HepG2 (cell line): ENCODE results near the gene GSTT2B. TPM values are rescaled to one million over a fixed set of nuclear protein-coding genes. Genes with fewer than 3 reads are reported as not detected.

ENCODE experiments used
- ATAC-seq: fragments of 200-7000 bp; cut with Tn5 transposase; 3 replicates; pipeline ENCODE4 v1.9.1; 2020; ENCODE audit warnings: mild to moderate bottlenecking, moderate library complexity
- BruUV-seq: library from RNA; stranded (reverse); fragments of 400-500 nt; replicated peaks from 2 replicates; lab custom pipeline; 2021; lab: Mats Ljungman, UMichigan
- CTCF ChIA-PET: fragments of 300-600 bp; formaldehyde crosslinking; extraction: SDS; loops from one replicate; lab custom pipeline; 2021; ENCODE audit warnings: low total read pairs, inconsistent platforms, low intra/inter-chr PET ratio; lab: Yijun Ruan, JAX
- POLR2A ChIA-PET: fragments of 350-600 bp; sonication (Branson Sonifier 250); formaldehyde crosslinking; loops from one replicate; lab custom pipeline; 2020; ENCODE audit warnings: antibody characterized with exemption, inconsistent platforms; lab: Yijun Ruan, JAX
- DNase-seq: peaks from one replicate; pipeline ENCODE4 v3.0.0-alpha.2; 2015; ENCODE audit warnings: low spot score
- FAIRE-seq: peaks from 3 replicates; lab custom pipeline; 2011; peaks lifted over from hg19 to GRCh38; lab: Jason Lieb, UNC
- H2AFZ ChIP-seq: one replicate; pipeline ENCODE4 v1.6.1; 2011; ENCODE audit warnings: low read length, inconsistent platforms
- H3K27ac ChIP-seq: fragments of 300-600 bp; 3 replicates; pipeline ENCODE4 v1.8.0; 2011; ENCODE audit warnings: mixed run types, mild to moderate bottlenecking, mixed read lengths, low read length, inconsistent platforms; ENCODE audit not compliant: insufficient read depth; ENCODE audit errors: extremely low read length
- H3K27me3 ChIP-seq, 2 experiments: fragments of 200-600 bp in 1 of 2; 2 replicates in 1 of 2; 3 replicates in 1 of 2; pipeline versions ENCODE4 v1.6.0 to v1.8.0; 2011; ENCODE audit warnings: low read length in 2 of 2, mild to moderate bottlenecking in 2 of 2, moderate library complexity in 2 of 2, inconsistent platforms in 1 of 2; ENCODE audit not compliant: insufficient read depth in 2 of 2, control insufficient read depth in 1 of 2
- H3K36me3 ChIP-seq, 2 experiments: fragments of 200-600 bp in 1 of 2; replicated peaks in 1 of 2; 2 replicates in 1 of 2; 3 replicates in 1 of 2; pipeline versions ENCODE4 v1.5.1 to v1.8.0; 2011; ENCODE audit warnings: low read length in 2 of 2, inconsistent platforms in 1 of 2; ENCODE audit not compliant: insufficient read depth in 2 of 2, control insufficient read depth in 1 of 2
- H3K4me1 ChIP-seq: 2 replicates; pipeline ENCODE4 v1.5.1; 2012; ENCODE audit warnings: low read length, inconsistent platforms; ENCODE audit not compliant: insufficient read depth
- H3K4me2 ChIP-seq: 2 replicates; pipeline ENCODE4 v1.6.0; 2011; ENCODE audit warnings: low read depth, low read length, inconsistent platforms
- H3K4me3 ChIP-seq, 3 experiments: fragments of 200-600 bp in 1 of 3; sonication (generic), shearing (Covaris generic) in 1 of 3; replicated peaks in 1 of 3; 2 replicates each; pipeline ENCODE4 v1.5.1; 2011 to 2016; ENCODE audit warnings: low read length in 3 of 3, inconsistent platforms in 2 of 3, low read depth in 2 of 3, mild to moderate bottlenecking in 2 of 3, control low read depth in 1 of 3, mixed read lengths in 1 of 3; ENCODE audit not compliant: insufficient read depth in 1 of 3
- H3K79me2 ChIP-seq: one replicate; pipeline ENCODE4 v1.6.1; 2011; ENCODE audit warnings: low read length, inconsistent platforms; ENCODE audit not compliant: insufficient read depth
- H3K9ac ChIP-seq: 2 replicates; pipeline ENCODE4 v1.6.0; 2011; ENCODE audit warnings: mild to moderate bottlenecking, low read depth, low read length, inconsistent platforms; ENCODE audit not compliant: insufficient read depth
- H3K9me3 ChIP-seq: 2 replicates; pipeline ENCODE4 v1.5.1; 2012; ENCODE audit warnings: mild to moderate bottlenecking, low read length
- H4K20me1 ChIP-seq: 2 replicates; pipeline ENCODE4 v1.6.0; 2011; ENCODE audit warnings: inconsistent platforms, mild to moderate bottlenecking, low read length, moderate library complexity; ENCODE audit not compliant: insufficient read depth
- HNF1A ChIP-seq, 2 experiments: sonication (generic) in 1 of 2; formaldehyde crosslinking in 1 of 2; IDR thresholded peaks; 2 replicates each; pipeline versions ENCODE4 v1.4.0 to v1.6.1; 2016 to 2020; ENCODE audit warnings: borderline replicate concordance in 1 of 2, low read depth in 1 of 2, mild to moderate bottlenecking in 1 of 2, missing genetic modification reagents in 1 of 2
- MYPOP ChIP-seq: sonication (generic); formaldehyde crosslinking; IDR thresholded peaks from 2 replicates; pipeline ENCODE4 v1.8.1; 2023; ENCODE audit warnings: mild to moderate bottlenecking, moderate library complexity, missing genetic modification reagents
- PHF8 ChIP-seq: sonication (generic); formaldehyde crosslinking; IDR thresholded peaks from 2 replicates; pipeline ENCODE4 v1.5.0; 2020; ENCODE audit warnings: missing genetic modification reagents
- RERE ChIP-seq: IDR thresholded peaks from 2 replicates; pipeline ENCODE4 v1.6.1; 2016; ENCODE audit warnings: low read depth, missing genetic modification reagents, missing compliant biosample characterization
- REST ChIP-seq, 2 experiments: IDR thresholded peaks; 2 replicates each; pipeline ENCODE4 v1.6.1; 2011 to 2012; ENCODE audit warnings: low read length in 2 of 2, borderline replicate concordance in 1 of 2, low read depth in 1 of 2, mild to moderate bottlenecking in 1 of 2, moderate library complexity in 1 of 2
- ZNF562 ChIP-seq: sonication (generic); formaldehyde crosslinking; IDR thresholded peaks from 2 replicates; pipeline ENCODE4 v1.8.0; 2022; ENCODE audit warnings: missing genetic modification reagents, borderline replicate concordance
- ZNF691 ChIP-seq: sonication (generic); formaldehyde crosslinking; IDR thresholded peaks from 2 replicates; pipeline ENCODE4 v1.4.0; 2020; ENCODE audit warnings: missing genetic modification reagents, low read depth, mild to moderate bottlenecking, borderline replicate concordance
- WGBS: methylation state at CpG from one replicate; pipeline ENCODE4 v1.1.6; 2017; ENCODE audit warnings: low lambda C conversion rate; 5-methylcytosine and 5-hydroxymethylcytosine counted together
- in situ Hi-C: cut with HindIII; loops from 2 replicates; pipeline ENCODE4 v1.10.0; 2017; ENCODE audit warnings: low pct_unique_long_range_greater_than_20kb; ENCODE audit not compliant: extremely low pct_ligation_motif_present
- intact Hi-C: fragments of 100-400 bp; cut with micrococcal nuclease; formaldehyde crosslinking; loops from one replicate; pipeline ENCODE4 v1.10.0; 2022; ENCODE audit not compliant: unreplicated experiment
- polyA plus RNA-seq, 8 experiments: library from polyadenylated mRNA; depleted of rRNA in 3 of 8; stranded (reverse) in 7 of 8; unstranded in 1 of 8; fragments of >200 nt; fragmentation: Illumina TruSeq in 4 of 8; extraction: Trizol in 4 of 8; gene quantifications; 2 replicates each; pipeline versions ENCODE4 v1.2.1 to v1.2.3, GENCODE V29; 2011 to 2016; ENCODE audit warnings: low read depth in 4 of 8, missing spikeins in 1 of 8, mixed read lengths in 1 of 8; ENCODE audit not compliant: insufficient read depth in 1 of 8
- total RNA-seq, 5 experiments: library from RNA; depleted of rRNA; stranded (reverse); fragments of >200 nt; fragmentation: Illumina TruSeq; extraction: Trizol; gene quantifications; 2 replicates each; pipeline ENCODE4 v1.2.3, GENCODE V29; 2016; ENCODE audit warnings: low read depth in 1 of 5

Gene GSTT2B
- total and polyA plus RNA-seq, 2 of the 13 experiments (the other 11 are each of a cell fraction or from before 2014, with no cell fraction given), result 1.5 to 3.9 TPM

GRCh38 chr22:23915290-23915689 lies 45.7 kb downstream of the GSTT2B start:
- in situ Hi-C loops (no loop called here), intact Hi-C loops (no loop called here)
- Histone ChIP-seq H3K4me1 (peaks cover 29% of the 10 kb centered on the region), H3K79me2 (no peaks in the 10 kb centered on the region), H2AFZ (no peak overlapping the region), H3K27me3 (no peaks in the 10 kb centered on the region; a peak in 1 of 5 replicates), H3K4me2 (no peak overlapping the region), H3K9me3 (no peaks in the 10 kb centered on the region), H3K9ac (no peak overlapping the region), H4K20me1 (no peaks in the 10 kb centered on the region), H3K36me3 (peaks cover 3 to 6% of the 10 kb centered on the region in 2 experiments; a peak in 3 of 5 replicates), H3K27ac (peak overlapping the region; percentile 37), H3K4me3 (no peak overlapping the region)
- ATAC-seq (no peak), DNase-seq (no peak), FAIRE-seq (no peak)
- 92% methylated on average over 3 of the region's 3 CpGs for WGBS
- CTCF ChIA-PET, result no interaction called here
- POLR2A ChIA-PET, result no interaction called here
- no TSS peak for BruUV-seq
- TF ChIP-seq ZNF562 (CRISPR knock-in tag), result no peak
- no peak for TF ChIP-seq RERE (CRISPR knock-in tag)
- no peak for TF ChIP-seq PHF8 (CRISPR knock-in tag)
- no peak for TF ChIP-seq ZNF691 (CRISPR knock-in tag)
- no peak for TF ChIP-seq REST (IDR thresholded peaks at IDR 0.05; ENCODE audit: borderline replicate concordance in 1 of 2, low read depth in 1 of 2, low read length in 2 of 2)
- no peak for TF ChIP-seq MYPOP (CRISPR knock-in tag)
- no peak for TF ChIP-seq HNF1A (IDR thresholded peaks at IDR 0.05; ENCODE audit: low read depth)
- no peak for TF ChIP-seq HNF1A (CRISPR knock-in tag; IDR thresholded peaks at IDR 0.05; ENCODE audit: borderline replicate concordance)
